Activated naive CD8-positive, alpha-beta T cell treated with anti-CD3 and anti-CD28 coated beads for 36 hours (primary cell): ENCODE results near the gene SULT4A1. TPM values are rescaled to one million over a fixed set of nuclear protein-coding genes. Genes with fewer than 3 reads are reported as not detected.

Experiments used
- DNase-seq: peaks from one replicate; pipeline ENCODE4 v3.0.0; 2021
- H3K27ac Mint-ChIP-seq: one replicate; pipeline ENCODE4 v1.8.0; 2022; ENCODE audit warnings: mild to moderate bottlenecking, moderate library complexity, mixed read lengths
- H3K27me3 Mint-ChIP-seq: one replicate; pipeline ENCODE4 v1.8.0; 2022; ENCODE audit warnings: mild to moderate bottlenecking, mixed read lengths
- H3K36me3 Mint-ChIP-seq: one replicate; pipeline ENCODE4 v1.8.0; 2021; ENCODE audit warnings: mild to moderate bottlenecking, mixed read lengths
- H3K4me1 Mint-ChIP-seq: one replicate; pipeline ENCODE4 v1.8.0; 2021; ENCODE audit warnings: mixed read lengths
- H3K4me3 Mint-ChIP-seq: one replicate; pipeline ENCODE4 v1.8.0; 2022; ENCODE audit warnings: mild to moderate bottlenecking, moderate library complexity, mixed read lengths
- H3K9me3 Mint-ChIP-seq: one replicate; pipeline ENCODE4 v1.8.0; 2022; ENCODE audit warnings: mixed read lengths
- total RNA-seq, 2 experiments: library from RNA; stranded (reverse); gene quantifications; one replicate each; pipeline ENCODE4 v1.2.3, GENCODE V29; 2021

Gene SULT4A1
- total RNA-seq, 2 experiments from 2014 or later = 0.29 TPM; not detected in 1

GRCh38 chr22:43859176-43859575 lies 3.1 kb downstream of the SULT4A1 start:
- H3K4me3 Mint-ChIP-seq = no peak overlapping the region
- H3K36me3 Mint-ChIP-seq = no peaks in the 10 kb centered on the region
- peaks cover 64% of the 10 kb centered on the region for H3K27me3 Mint-ChIP-seq
- peaks cover 7% of the 10 kb centered on the region for H3K9me3 Mint-ChIP-seq
- H3K4me1 Mint-ChIP-seq = no peaks in the 10 kb centered on the region
- H3K27ac Mint-ChIP-seq = no peak overlapping the region
- no peak for DNase-seq

GRCh38 chr22:43858156-43858895 lies 4.0 kb downstream of the SULT4A1 start:
- H3K4me1 Mint-ChIP-seq = no peaks in the 10 kb centered on the region
- H3K9me3 Mint-ChIP-seq = peaks cover 7% of the 10 kb centered on the region
- H3K36me3 Mint-ChIP-seq = no peaks in the 10 kb centered on the region
- DNase-seq = no peak
- H3K4me3 Mint-ChIP-seq = no peak overlapping the region
- no peak overlapping the region for H3K27ac Mint-ChIP-seq
- H3K27me3 Mint-ChIP-seq = peaks cover 55% of the 10 kb centered on the region

GRCh38 chr22:43857367-43857766 lies 4.9 kb downstream of the SULT4A1 start:
- no peaks in the 10 kb centered on the region for H3K4me1 Mint-ChIP-seq
- H3K9me3 Mint-ChIP-seq = peaks cover 7% of the 10 kb centered on the region
- H3K4me3 Mint-ChIP-seq = no peak overlapping the region
- H3K36me3 Mint-ChIP-seq = no peaks in the 10 kb centered on the region
- no peak overlapping the region for H3K27ac Mint-ChIP-seq
- no peak for DNase-seq
- H3K27me3 Mint-ChIP-seq = peaks cover 51% of the 10 kb centered on the region

GRCh38 chr22:43855431-43855830 lies 6.9 kb downstream of the SULT4A1 start:
- Mint-ChIP-seq H3K9me3 (peaks cover 7% of the 10 kb centered on the region), H3K4me3 (no peak overlapping the region), H3K27me3 (peaks cover 38% of the 10 kb centered on the region), H3K36me3 (no peaks in the 10 kb centered on the region), H3K4me1 (no peaks in the 10 kb centered on the region), H3K27ac (no peak overlapping the region)
- no peak for DNase-seq

GRCh38 chr22:43854786-43855271 lies 7.5 kb downstream of the SULT4A1 start:
- no peaks in the 10 kb centered on the region for H3K36me3 Mint-ChIP-seq
- H3K27me3 Mint-ChIP-seq = peaks cover 32% of the 10 kb centered on the region
- H3K4me3 Mint-ChIP-seq = no peak overlapping the region
- no peaks in the 10 kb centered on the region for H3K4me1 Mint-ChIP-seq
- no peak overlapping the region for H3K27ac Mint-ChIP-seq
- peaks cover 7% of the 10 kb centered on the region for H3K9me3 Mint-ChIP-seq
- no peak for DNase-seq

GRCh38 chr22:43854121-43854785 lies 8.1 kb downstream of the SULT4A1 start:
- H3K27me3 Mint-ChIP-seq = peaks cover 27% of the 10 kb centered on the region
- H3K4me3 Mint-ChIP-seq = no peak overlapping the region
- H3K9me3 Mint-ChIP-seq = peaks cover 7% of the 10 kb centered on the region
- H3K36me3 Mint-ChIP-seq = no peaks in the 10 kb centered on the region
- H3K4me1 Mint-ChIP-seq = no peaks in the 10 kb centered on the region
- no peak overlapping the region for H3K27ac Mint-ChIP-seq
- DNase-seq = no peak

- peaks cover 18% of the 10 kb centered on the region for H3K27me3 Mint-ChIP-seq
Measured at GRCh38 chr22:43853328-43853931, 8.9 kb downstream of the SULT4A1 start.

GRCh38 chr22:43852573-43853327 lies 9.6 kb downstream of the SULT4A1 start:
- peaks cover 16% of the 10 kb centered on the region for H3K27me3 Mint-ChIP-seq
- H3K4me1 Mint-ChIP-seq = no peaks in the 10 kb centered on the region
- peaks cover 7% of the 10 kb centered on the region for H3K9me3 Mint-ChIP-seq
- no peak overlapping the region for H3K27ac Mint-ChIP-seq
- H3K4me3 Mint-ChIP-seq = no peak overlapping the region
- no peaks in the 10 kb centered on the region for H3K36me3 Mint-ChIP-seq
- no peak for DNase-seq

More at GRCh38 chr22:43853328-43853931, 8.9 kb downstream of the SULT4A1 start:
- Mint-ChIP-seq H3K36me3 (no peaks in the 10 kb centered on the region), H3K4me1 (no peaks in the 10 kb centered on the region), H3K27ac (no peak overlapping the region), H3K9me3 (peaks cover 7% of the 10 kb centered on the region), H3K4me3 (no peak overlapping the region)
- no peak for DNase-seq

GRCh38 chr22:43851979-43852307 lies 10.4 kb downstream of the SULT4A1 start:
- DNase-seq = no peak
- H3K4me3 Mint-ChIP-seq = no peak overlapping the region
- no peaks in the 10 kb centered on the region for H3K36me3 Mint-ChIP-seq
- H3K27ac Mint-ChIP-seq = no peak overlapping the region
- peaks cover 11% of the 10 kb centered on the region for H3K27me3 Mint-ChIP-seq
- H3K9me3 Mint-ChIP-seq = peaks cover 2% of the 10 kb centered on the region
- no peaks in the 10 kb centered on the region for H3K4me1 Mint-ChIP-seq

GRCh38 chr22:43851058-43851978 lies 11.0 kb downstream of the SULT4A1 start:
- Mint-ChIP-seq H3K4me1 (no peaks in the 10 kb centered on the region), H3K4me3 (no peak overlapping the region), H3K36me3 (no peaks in the 10 kb centered on the region)

GRCh38 chr22:43850529-43850928 lies 11.8 kb downstream of the SULT4A1 start:
- Mint-ChIP-seq H3K4me1 (no peaks in the 10 kb centered on the region), H3K27ac (no peak overlapping the region), H3K9me3 (no peaks in the 10 kb centered on the region), H3K27me3 (peaks cover 5% of the 10 kb centered on the region), H3K4me3 (no peak overlapping the region), H3K36me3 (no peaks in the 10 kb centered on the region)
- no peak for DNase-seq

More at GRCh38 chr22:43851058-43851978, 11.0 kb downstream of the SULT4A1 start:
- peaks cover 7% of the 10 kb centered on the region for H3K27me3 Mint-ChIP-seq
- no peak for DNase-seq
- no peaks in the 10 kb centered on the region for H3K9me3 Mint-ChIP-seq
- H3K27ac Mint-ChIP-seq = no peak overlapping the region

- H3K9me3 Mint-ChIP-seq = no peaks in the 10 kb centered on the region
- H3K4me3 Mint-ChIP-seq = no peak overlapping the region
- DNase-seq = no peak
- H3K27me3 Mint-ChIP-seq = peaks cover 5% of the 10 kb centered on the region
- H3K36me3 Mint-ChIP-seq = no peaks in the 10 kb centered on the region
- no peaks in the 10 kb centered on the region for H3K4me1 Mint-ChIP-seq
- H3K27ac Mint-ChIP-seq = no peak overlapping the region
Measured at GRCh38 chr22:43849731-43850130, 12.6 kb downstream of the SULT4A1 start.

- no peak for DNase-seq
- no peak overlapping the region for H3K4me3 Mint-ChIP-seq
Measured at GRCh38 chr22:43848366-43849171, 13.7 kb downstream of the SULT4A1 start.

More at GRCh38 chr22:43848366-43849171, 13.7 kb downstream of the SULT4A1 start:
- Mint-ChIP-seq H3K27ac (no peak overlapping the region), H3K9me3 (no peaks in the 10 kb centered on the region), H3K36me3 (no peaks in the 10 kb centered on the region), H3K4me1 (no peaks in the 10 kb centered on the region), H3K27me3 (peaks cover 5% of the 10 kb centered on the region)
